ENCODE results near the gene ELF4.

DNA sequence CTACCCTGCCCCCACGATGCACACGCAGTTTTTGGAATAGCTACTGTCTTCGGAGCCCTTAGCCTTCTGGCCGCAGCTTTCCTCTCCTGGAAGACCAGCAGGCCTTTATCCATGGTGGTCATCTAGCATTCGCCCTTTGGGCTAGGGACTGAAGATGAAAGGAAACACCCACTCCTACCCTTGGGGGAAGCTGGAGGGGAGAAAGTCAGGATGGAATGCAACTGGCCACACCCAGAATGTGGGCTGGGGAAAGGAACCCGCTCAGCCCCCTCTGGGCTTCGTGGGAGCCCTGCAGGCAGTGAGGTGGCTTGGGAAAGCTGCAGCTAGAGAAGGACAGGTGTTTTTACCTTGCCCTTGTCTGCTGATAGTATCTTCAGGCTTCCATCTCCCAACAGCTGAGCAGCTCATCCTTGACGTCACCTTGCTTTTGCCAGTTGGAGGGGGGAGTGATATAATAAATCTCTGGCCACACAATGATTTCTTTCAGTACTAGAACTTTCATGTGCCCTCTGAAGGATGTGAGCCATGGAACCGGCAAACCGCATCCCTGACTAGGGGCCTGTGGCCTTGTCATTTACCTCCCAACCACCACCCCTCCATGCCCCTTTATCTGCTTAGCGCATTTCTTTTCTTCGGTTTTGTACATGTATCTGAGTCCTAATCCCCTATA, 59.0 kb downstream of the ELF4 start:
- TF ChIP-seq, protein P1, sequence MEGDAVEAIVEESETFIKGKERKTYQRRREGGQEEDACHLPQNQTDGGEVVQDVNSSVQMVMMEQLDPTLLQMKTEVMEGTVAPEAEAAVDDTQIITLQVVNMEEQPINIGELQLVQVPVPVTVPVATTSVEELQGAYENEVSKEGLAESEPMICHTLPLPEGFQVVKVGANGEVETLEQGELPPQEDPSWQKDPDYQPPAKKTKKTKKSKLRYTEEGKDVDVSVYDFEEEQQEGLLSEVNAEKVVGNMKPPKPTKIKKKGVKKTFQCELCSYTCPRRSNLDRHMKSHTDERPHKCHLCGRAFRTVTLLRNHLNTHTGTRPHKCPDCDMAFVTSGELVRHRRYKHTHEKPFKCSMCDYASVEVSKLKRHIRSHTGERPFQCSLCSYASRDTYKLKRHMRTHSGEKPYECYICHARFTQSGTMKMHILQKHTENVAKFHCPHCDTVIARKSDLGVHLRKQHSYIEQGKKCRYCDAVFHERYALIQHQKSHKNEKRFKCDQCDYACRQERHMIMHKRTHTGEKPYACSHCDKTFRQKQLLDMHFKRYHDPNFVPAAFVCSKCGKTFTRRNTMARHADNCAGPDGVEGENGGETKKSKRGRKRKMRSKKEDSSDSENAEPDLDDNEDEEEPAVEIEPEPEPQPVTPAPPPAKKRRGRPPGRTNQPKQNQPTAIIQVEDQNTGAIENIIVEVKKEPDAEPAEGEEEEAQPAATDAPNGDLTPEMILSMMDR (IDR thresholded peaks at IDR 0.05; ENCODE audit: low read depth, low read length, poor library complexity, severe bottlenecking): no peak
- TF ChIP-seq EZH2phosphoT487 (IDR thresholded peaks at IDR 0.05; ENCODE audit: borderline replicate concordance, low read length): no peak

Data from DOHH2 (cell line).